ENCODE data around the gene FBXW11.

GRCh38 chr5:171980792-171981191, 25.6 kb downstream of the FBXW11 start:
- no peak for TF ChIP-seq CTCF (conservative IDR thresholded peaks at IDR 0.05 in 1 of 2, IDR thresholded peaks at IDR 0.05 in 1 of 2; ENCODE audit: extremely low read depth in 1 of 2, insufficient read depth in 1 of 2, low read depth in 1 of 2, low read length in 2 of 2)
- no peak for TF ChIP-seq EZH2 (IDR thresholded peaks at IDR 0.05; ENCODE audit: borderline replicate concordance, low read length)
